ENCODE data around the gene GABRA5.

DNA sequence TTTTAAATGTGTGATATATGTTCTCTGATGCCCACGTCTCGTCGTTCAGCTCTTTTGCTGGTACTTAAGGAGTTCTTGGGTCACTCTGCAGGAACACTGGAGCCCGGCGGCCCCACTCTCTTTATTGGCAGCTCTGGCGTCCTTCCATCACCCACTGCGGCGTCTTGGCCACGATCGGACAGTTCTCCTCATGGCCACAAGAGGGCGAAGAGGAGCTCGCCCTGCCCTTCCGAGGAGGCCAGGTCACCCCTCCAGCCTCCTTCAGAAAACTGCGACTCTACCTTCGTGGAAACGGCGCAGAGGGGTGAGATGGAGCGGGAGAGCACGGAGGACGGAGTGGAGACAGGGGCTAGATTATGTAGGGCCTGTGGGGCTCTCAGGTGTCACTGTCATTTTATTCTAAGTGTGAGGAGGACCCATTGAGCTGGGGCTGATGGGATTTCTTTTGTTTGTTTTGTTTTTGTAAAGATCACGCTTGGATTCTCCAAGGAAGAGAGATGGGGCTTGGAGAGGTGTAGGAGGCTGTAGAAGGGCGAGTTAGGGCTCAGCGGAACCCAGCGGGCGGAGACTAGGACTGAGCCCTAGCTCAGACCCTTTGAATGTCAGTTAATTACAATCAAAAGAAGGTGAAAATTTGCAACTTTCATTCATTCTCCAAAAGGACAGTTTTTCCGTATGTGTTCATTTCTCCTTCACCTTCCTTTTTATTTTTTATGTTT is 28.0 kb upstream of the GABRA5 start:
- TF ChIP-seq, protein P1, sequence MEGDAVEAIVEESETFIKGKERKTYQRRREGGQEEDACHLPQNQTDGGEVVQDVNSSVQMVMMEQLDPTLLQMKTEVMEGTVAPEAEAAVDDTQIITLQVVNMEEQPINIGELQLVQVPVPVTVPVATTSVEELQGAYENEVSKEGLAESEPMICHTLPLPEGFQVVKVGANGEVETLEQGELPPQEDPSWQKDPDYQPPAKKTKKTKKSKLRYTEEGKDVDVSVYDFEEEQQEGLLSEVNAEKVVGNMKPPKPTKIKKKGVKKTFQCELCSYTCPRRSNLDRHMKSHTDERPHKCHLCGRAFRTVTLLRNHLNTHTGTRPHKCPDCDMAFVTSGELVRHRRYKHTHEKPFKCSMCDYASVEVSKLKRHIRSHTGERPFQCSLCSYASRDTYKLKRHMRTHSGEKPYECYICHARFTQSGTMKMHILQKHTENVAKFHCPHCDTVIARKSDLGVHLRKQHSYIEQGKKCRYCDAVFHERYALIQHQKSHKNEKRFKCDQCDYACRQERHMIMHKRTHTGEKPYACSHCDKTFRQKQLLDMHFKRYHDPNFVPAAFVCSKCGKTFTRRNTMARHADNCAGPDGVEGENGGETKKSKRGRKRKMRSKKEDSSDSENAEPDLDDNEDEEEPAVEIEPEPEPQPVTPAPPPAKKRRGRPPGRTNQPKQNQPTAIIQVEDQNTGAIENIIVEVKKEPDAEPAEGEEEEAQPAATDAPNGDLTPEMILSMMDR (IDR thresholded peaks at IDR 0.05), result no peak
- TF ChIP-seq EZH2 (IDR thresholded peaks at IDR 0.05; ENCODE audit: borderline replicate concordance, insufficient read depth, low read depth, low read length, poor library complexity, severe bottlenecking), result no peak

Data from B cell (primary cell).